GM12878 (cell line): ENCODE measurements around the gene TRIP4. TPM values are rescaled to one million over a fixed set of nuclear protein-coding genes. Genes with fewer than 3 reads are reported as not detected.

Source experiments
- ATAC-seq: fragments of 200-7000 bp; cut with Tn5 transposase; 3 replicates; pipeline ENCODE4 v1.9.1; 2020; ENCODE audit warnings: mild to moderate bottlenecking, moderate library complexity
- BruUV-seq: library from RNA; stranded (reverse); fragments of 400-500 nt; replicated peaks from 2 replicates; lab custom pipeline; 2021; lab: Mats Ljungman, UMichigan
- CTCF ChIA-PET: fragments of 300-600 bp; sonication (Branson Sonifier 250); formaldehyde crosslinking; extraction: SDS; loops from one replicate; lab custom pipeline; 2021; ENCODE audit warnings: inconsistent platforms; lab: Yijun Ruan, JAX
- POLR2A ChIA-PET: fragments of 350-600 bp; formaldehyde crosslinking; extraction: SDS; loops from one replicate; lab custom pipeline; 2021; ENCODE audit warnings: inconsistent platforms; lab: Charles Lee
- RAD21 ChIA-PET: fragments of 300-600 bp; sonication (Branson Sonifier 250); formaldehyde crosslinking; loops from one replicate; lab custom pipeline; 2023; ENCODE audit warnings: antibody characterized with exemption; ENCODE audit not compliant: unreplicated experiment; lab: Charles Lee
- SMC1A ChIA-PET: fragments of 300-600 bp; sonication (Branson Sonifier 250); formaldehyde crosslinking; loops from one replicate; lab custom pipeline; 2023; ENCODE audit not compliant: unreplicated experiment, uncharacterized antibody; lab: Charles Lee
- DNase-seq: peaks from one replicate; pipeline ENCODE4 v3.0.0-alpha.2; 2011; ENCODE audit warnings: low read depth, low spot score
- FAIRE-seq: peaks from 3 replicates; lab custom pipeline; 2011; peaks lifted over from hg19 to GRCh38; lab: Jason Lieb, UNC
- H2AFZ ChIP-seq: 2 replicates; pipeline ENCODE4 v1.6.0; 2011; ENCODE audit warnings: low read depth, low read length, control low read depth; ENCODE audit not compliant: control insufficient read depth
- H3K27ac ChIP-seq: 2 replicates; pipeline ENCODE4 v1.5.1; 2011; ENCODE audit warnings: control low read depth; ENCODE audit not compliant: control insufficient read depth, insufficient read depth
- H3K27me3 ChIP-seq, 2 experiments: replicated peaks in 1 of 2; 2 replicates each; pipeline versions ENCODE4 v1.6.0 to v1.6.1; 2011; ENCODE audit warnings: low read length in 1 of 2; ENCODE audit not compliant: control insufficient read depth in 2 of 2, insufficient read depth in 2 of 2
- H3K36me3 ChIP-seq, 2 experiments: 2 replicates each; pipeline ENCODE4 v1.5.1; 2011; ENCODE audit warnings: low read length in 1 of 2; ENCODE audit not compliant: control insufficient read depth in 2 of 2, insufficient read depth in 2 of 2
- H3K4me1 ChIP-seq: 2 replicates; pipeline ENCODE4 v1.6.1; 2011; ENCODE audit warnings: mild to moderate bottlenecking, low read length, moderate library complexity, mixed read lengths; ENCODE audit not compliant: control insufficient read depth, insufficient read depth
- H3K4me2 ChIP-seq: 2 replicates; pipeline ENCODE4 v1.6.0; 2011; ENCODE audit warnings: control low read depth; ENCODE audit not compliant: control insufficient read depth, insufficient read depth
- H3K4me3 ChIP-seq: fragments of 200-600 bp; sonication (generic); 2 replicates; pipeline ENCODE4 v1.5.1; 2016
- H3K79me2 ChIP-seq: 2 replicates; pipeline ENCODE4 v1.6.0; 2011; ENCODE audit warnings: low read length; ENCODE audit not compliant: control insufficient read depth, insufficient read depth
- H3K9ac ChIP-seq: 2 replicates; pipeline ENCODE4 v1.8.0; 2011; ENCODE audit warnings: low read length, control low read depth, mixed read lengths; ENCODE audit not compliant: control insufficient read depth, insufficient read depth
- H3K9me3 ChIP-seq: replicated peaks from 3 replicates; pipeline ENCODE4 v1.5.1; 2011; ENCODE audit warnings: mild to moderate bottlenecking, low read length; ENCODE audit not compliant: control insufficient read depth, insufficient read depth
- H4K20me1 ChIP-seq: 2 replicates; pipeline ENCODE4 v1.6.0; 2011; ENCODE audit not compliant: control insufficient read depth, insufficient read depth
- EGR1 ChIP-seq, 2 experiments: IDR thresholded peaks; 1 replicate in 1 of 2; 2 replicates in 1 of 2; pipeline ENCODE4 v1.6.1; 2011 to 2012; ENCODE audit warnings: low read depth in 2 of 2, low read length in 2 of 2, borderline replicate concordance in 1 of 2, mild to moderate bottlenecking in 1 of 2, moderate library complexity in 1 of 2
- IRF4 ChIP-seq: IDR thresholded peaks from 2 replicates; pipeline ENCODE4 v1.6.1; 2011; ENCODE audit warnings: low read depth, low read length
- JUNB ChIP-seq: IDR thresholded peaks from 2 replicates; pipeline ENCODE4 v1.6.1; 2016; ENCODE audit warnings: antibody characterized with exemption, mild to moderate bottlenecking
- MEF2A ChIP-seq: IDR thresholded peaks from 2 replicates; pipeline ENCODE4 v1.6.1; 2011; ENCODE audit warnings: low read depth, mild to moderate bottlenecking, low read length, moderate library complexity; ENCODE audit not compliant: insufficient read depth
- PML ChIP-seq: IDR thresholded peaks from 2 replicates; pipeline ENCODE4 v1.6.1; 2012; ENCODE audit warnings: low read length, inconsistent platforms
- SMAD5 ChIP-seq: IDR thresholded peaks from 2 replicates; pipeline ENCODE4 v1.6.1; 2016; ENCODE audit warnings: antibody characterized with exemption, low read depth
- SMARCA5 ChIP-seq: fragments of 450-650 bp; IDR thresholded peaks from 2 replicates; pipeline ENCODE4 v1.6.1; 2017; ENCODE audit warnings: mild to moderate bottlenecking
- TAF1 ChIP-seq: IDR thresholded peaks from 2 replicates; pipeline ENCODE4 v1.6.1; 2011; ENCODE audit warnings: mild to moderate bottlenecking, low read depth, low read length, borderline replicate concordance
- YBX1 ChIP-seq: fragments of 450-650 bp; IDR thresholded peaks from 2 replicates; pipeline ENCODE4 v1.6.1; 2016; ENCODE audit warnings: antibody characterized with exemption
- WGBS: methylation state at CpG from one replicate; pipeline ENCODE4 v1.1.6; 2016; ENCODE audit warnings: low lambda C conversion rate; ENCODE audit not compliant: insufficient replicate concordance, insufficient coverage; ENCODE audit errors: missing lambda C conversion rate; 5-methylcytosine and 5-hydroxymethylcytosine counted together
- in situ Hi-C: fragments of 300-500 bp; cut with MboI; formaldehyde crosslinking; loops from 9 replicates; pipeline ENCODE4 v1.14.3; 2018; ENCODE audit warnings: mixed read lengths
- intact Hi-C: fragments of 100-400 bp; cut with micrococcal nuclease; formaldehyde crosslinking; loops from one replicate; pipeline ENCODE4 v1.14.2; 2022; ENCODE audit not compliant: unreplicated experiment
- polyA plus RNA-seq, 11 experiments: library from polyadenylated mRNA; depleted of rRNA in 4 of 11; unstranded in 6 of 11; stranded (reverse) in 5 of 11; fragments of >200 nt; fragmentation: Nextera tagmentation in 4 of 11; fragmentation: Illumina TruSeq in 1 of 11; extraction: Ambion mirVana in 4 of 11; extraction: Trizol in 1 of 11; gene quantifications; 1 replicate in 1 of 11; 2 replicates in 10 of 11; pipeline versions ENCODE4 v1.2.1 to v1.2.3, GENCODE V29; 2011 to 2016; ENCODE audit warnings: inconsistent platforms in 2 of 11, missing spikeins in 2 of 11, low read depth in 1 of 11
- total RNA-seq, 4 experiments: library from RNA; depleted of rRNA in 3 of 4; stranded (reverse); fragments of >200 nt in 3 of 4; fragmentation: Illumina TruSeq in 1 of 4; extraction: Trizol in 1 of 4; gene quantifications; 2 replicates each; pipeline versions ENCODE4 v1.2.1 to v1.2.3, GENCODE V29; 2013 to 2021
- TF ChIP-seq, protein P1 (sequence below): IDR thresholded peaks from 2 replicates; pipeline ENCODE4 v1.6.1; 2011; ENCODE audit warnings: borderline replicate concordance, low read depth, mild to moderate bottlenecking, moderate library complexity, mixed read lengths, low read length; ENCODE audit not compliant: insufficient read depth; ENCODE audit errors: extremely low read length
- TF ChIP-seq, protein P2 (sequence below), 3 experiments: IDR thresholded peaks in 2 of 3; conservative IDR thresholded peaks in 1 of 3; 2 replicates each; pipeline ENCODE4 v1.5.1; 2011; ENCODE audit warnings: low read depth in 3 of 3, low read length in 3 of 3, mild to moderate bottlenecking in 3 of 3, control low read depth in 2 of 3, moderate library complexity in 2 of 3, inconsistent platforms in 1 of 3, mixed read lengths in 1 of 3; ENCODE audit not compliant: control insufficient read depth in 2 of 3, insufficient read depth in 1 of 3; ENCODE audit errors: extremely low read depth in 1 of 3
- TF ChIP-seq, protein P3 (sequence below): IDR thresholded peaks from 2 replicates; pipeline ENCODE4 v1.6.1; 2011; ENCODE audit warnings: low read depth, low read length, improper control_type of control experiment, borderline replicate concordance

The TRIP4 gene
- total and polyA plus RNA-seq, 10 of the 15 experiments (the other 5 are each of a cell fraction or from before 2014, with no cell fraction given) = 6.4 to 24.5 (median 20.0) TPM

DNA sequence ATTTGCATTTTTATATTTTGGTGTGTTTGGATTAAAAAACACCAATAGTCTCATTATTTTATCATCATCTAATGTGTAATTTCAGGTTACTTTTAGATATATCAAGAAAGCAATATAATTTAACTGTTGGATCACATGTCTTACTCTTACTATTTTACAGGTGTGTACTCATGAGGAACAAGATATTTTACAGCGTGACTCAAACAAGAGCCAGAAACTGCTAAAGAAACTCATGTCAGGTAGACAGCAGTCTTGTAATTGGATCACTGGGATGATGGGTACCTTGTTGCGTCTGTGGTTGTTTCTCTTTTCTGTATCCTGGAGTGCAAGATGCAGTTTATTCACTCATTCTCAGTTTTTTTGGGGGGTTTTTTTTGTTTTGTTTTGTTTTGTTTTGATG lies 12.9 kb downstream of the TRIP4 start:
- CTCF ChIA-PET = no interaction called here
- FAIRE-seq (no peak), DNase-seq (no peak)
- Histone ChIP-seq H4K20me1 (no peaks in the 10 kb centered on the region), H3K36me3 (peaks cover 2 to 12% of the 10 kb centered on the region in 2 experiments), H3K4me1 (no peaks in the 10 kb centered on the region), H3K27ac (no peak overlapping the region), H3K9me3 (no peaks in the 10 kb centered on the region), H3K79me2 (no peaks in the 10 kb centered on the region), H2AFZ (no peak overlapping the region)
- in situ Hi-C loops (no loop called here), intact Hi-C loops (no loop called here)
- SMC1A ChIA-PET = no interaction called here
- TF ChIP-seq IRF4 = no peak
- no peak for TF ChIP-seq PML
- TF ChIP-seq, protein P1, sequence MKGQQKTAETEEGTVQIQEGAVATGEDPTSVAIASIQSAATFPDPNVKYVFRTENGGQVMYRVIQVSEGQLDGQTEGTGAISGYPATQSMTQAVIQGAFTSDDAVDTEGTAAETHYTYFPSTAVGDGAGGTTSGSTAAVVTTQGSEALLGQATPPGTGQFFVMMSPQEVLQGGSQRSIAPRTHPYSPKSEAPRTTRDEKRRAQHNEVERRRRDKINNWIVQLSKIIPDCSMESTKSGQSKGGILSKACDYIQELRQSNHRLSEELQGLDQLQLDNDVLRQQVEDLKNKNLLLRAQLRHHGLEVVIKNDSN = no peak
- TF ChIP-seq, all 136 proteins: peak for 0
- ChIA-PET RAD21 (no interaction called here), POLR2A (no interaction called here)
- H3K27me3 ChIP-seq = no peaks in the 10 kb centered on the region
- no peak overlapping the region for H3K9ac ChIP-seq
- 98% methylated on average over 2 of the region's 2 CpGs for WGBS
- H3K4me3 ChIP-seq = no peak overlapping the region
- H3K4me2 ChIP-seq = no peak overlapping the region
- ATAC-seq = no peak
- BruUV-seq = no TSS peak

DNA sequence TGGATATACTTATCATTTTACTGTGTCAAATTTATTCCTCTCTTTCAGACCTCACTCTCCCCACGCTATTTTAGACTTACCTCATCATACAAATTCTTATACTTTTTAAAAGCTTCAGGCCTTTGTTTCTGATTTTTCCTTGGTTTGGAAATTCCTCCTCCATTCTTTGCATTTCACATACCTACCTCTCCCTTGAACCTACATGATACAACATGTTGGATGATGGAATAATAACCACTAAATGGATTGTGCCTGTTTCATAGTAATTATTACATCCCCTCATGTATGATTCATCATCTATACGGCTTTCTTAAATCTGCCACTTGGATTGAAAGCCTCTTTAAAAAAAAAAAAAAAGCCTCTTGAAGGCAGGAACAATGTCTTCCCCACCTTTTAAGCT lies 24.6 kb downstream of the TRIP4 start:
- FAIRE-seq (no peak), ATAC-seq (no peak), DNase-seq (no peak)
- intact Hi-C loops (no loop called here), in situ Hi-C loops (no loop called here)
- H3K9me3 ChIP-seq = no peaks in the 10 kb centered on the region
- H3K4me2 ChIP-seq = no peak overlapping the region
- H3K9ac ChIP-seq = no peak overlapping the region
- ChIA-PET RAD21 (interaction anchor here (0.7 kb wide), 1 partner anchor 316 kb away, joined by 4 read pairs; no protein-coding TSS in a partner anchor), POLR2A (interaction anchor here (0.7 to 1.1 kb wide), 2 partner anchors 46 to 323 kb away, joined by 3 read pairs; no protein-coding TSS in a partner anchor), SMC1A (interaction anchor here (0.8 to 1.2 kb wide), 6 partner anchors 9 to 235 kb away, joined by 3 to 5 read pairs (median 3); no protein-coding TSS in a partner anchor), CTCF (no interaction called here)
- H4K20me1 ChIP-seq = no peaks in the 10 kb centered on the region
- 59% methylated on average over 2 of the region's 2 CpGs for WGBS
- BruUV-seq = no TSS peak
- H3K27ac ChIP-seq = no peak overlapping the region
- no peaks in the 10 kb centered on the region for H3K4me1 ChIP-seq
- H3K36me3 ChIP-seq = peaks cover 0 to 26% of the 10 kb centered on the region in 2 experiments; a peak in 2 of 4 replicates
- H2AFZ ChIP-seq = no peak overlapping the region
- H3K79me2 ChIP-seq = no peaks in the 10 kb centered on the region
- H3K4me3 ChIP-seq = no peak overlapping the region
- H3K27me3 ChIP-seq = no peaks in the 10 kb centered on the region
- no peak for TF ChIP-seq SMAD5
- TF ChIP-seq, protein P2, sequence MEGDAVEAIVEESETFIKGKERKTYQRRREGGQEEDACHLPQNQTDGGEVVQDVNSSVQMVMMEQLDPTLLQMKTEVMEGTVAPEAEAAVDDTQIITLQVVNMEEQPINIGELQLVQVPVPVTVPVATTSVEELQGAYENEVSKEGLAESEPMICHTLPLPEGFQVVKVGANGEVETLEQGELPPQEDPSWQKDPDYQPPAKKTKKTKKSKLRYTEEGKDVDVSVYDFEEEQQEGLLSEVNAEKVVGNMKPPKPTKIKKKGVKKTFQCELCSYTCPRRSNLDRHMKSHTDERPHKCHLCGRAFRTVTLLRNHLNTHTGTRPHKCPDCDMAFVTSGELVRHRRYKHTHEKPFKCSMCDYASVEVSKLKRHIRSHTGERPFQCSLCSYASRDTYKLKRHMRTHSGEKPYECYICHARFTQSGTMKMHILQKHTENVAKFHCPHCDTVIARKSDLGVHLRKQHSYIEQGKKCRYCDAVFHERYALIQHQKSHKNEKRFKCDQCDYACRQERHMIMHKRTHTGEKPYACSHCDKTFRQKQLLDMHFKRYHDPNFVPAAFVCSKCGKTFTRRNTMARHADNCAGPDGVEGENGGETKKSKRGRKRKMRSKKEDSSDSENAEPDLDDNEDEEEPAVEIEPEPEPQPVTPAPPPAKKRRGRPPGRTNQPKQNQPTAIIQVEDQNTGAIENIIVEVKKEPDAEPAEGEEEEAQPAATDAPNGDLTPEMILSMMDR (IDR thresholded peaks at IDR 0.05 in 2 of 3, conservative IDR thresholded peaks at IDR 0.05 in 1 of 3; ENCODE audit: control insufficient read depth in 2 of 3, extremely low read depth in 1 of 3, insufficient read depth in 1 of 3, low read depth in 3 of 3, low read length in 3 of 3) = no peak
- no peak for TF ChIP-seq YBX1
- TF ChIP-seq, protein P1 = no peak
- TF ChIP-seq TAF1 = no peak
- no peak for TF ChIP-seq EGR1 (IDR thresholded peaks at IDR 0.05; ENCODE audit: borderline replicate concordance in 1 of 2, low read depth in 2 of 2, low read length in 2 of 2)
- TF ChIP-seq MEF2A = no peak
- TF ChIP-seq SMARCA5 = no peak
- TF ChIP-seq, protein P3, sequence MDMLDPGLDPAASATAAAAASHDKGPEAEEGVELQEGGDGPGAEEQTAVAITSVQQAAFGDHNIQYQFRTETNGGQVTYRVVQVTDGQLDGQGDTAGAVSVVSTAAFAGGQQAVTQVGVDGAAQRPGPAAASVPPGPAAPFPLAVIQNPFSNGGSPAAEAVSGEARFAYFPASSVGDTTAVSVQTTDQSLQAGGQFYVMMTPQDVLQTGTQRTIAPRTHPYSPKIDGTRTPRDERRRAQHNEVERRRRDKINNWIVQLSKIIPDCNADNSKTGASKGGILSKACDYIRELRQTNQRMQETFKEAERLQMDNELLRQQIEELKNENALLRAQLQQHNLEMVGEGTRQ = no peak
- no peak for TF ChIP-seq JUNB
